IMR-90 (cell line): Measurements from ENCODE around the gene RIPK1. TPM values are rescaled to one million over a fixed set of nuclear protein-coding genes. Genes with fewer than 3 reads are reported as not detected.

Experiments used
- ATAC-seq: fragments of 200-7000 bp; cut with Tn5 transposase; 2 replicates; pipeline ENCODE4 v1.9.1; 2020; ENCODE audit warnings: low read depth, mild to moderate bottlenecking, moderate library complexity
- BruUV-seq: library from RNA; stranded (reverse); fragments of 400-500 nt; replicated peaks from 2 replicates; lab custom pipeline; 2021; lab: Mats Ljungman, UMichigan
- CTCF ChIA-PET: fragments of 300-600 bp; formaldehyde crosslinking; extraction: SDS; loops from one replicate; lab custom pipeline; 2021; ENCODE audit warnings: antibody characterized with exemption; lab: Yijun Ruan, JAX
- POLR2A ChIA-PET: fragments of 300-600 bp; sonication (Branson Sonifier 250); formaldehyde crosslinking; loops from one replicate; lab custom pipeline; 2022; ENCODE audit warnings: antibody characterized with exemption; ENCODE audit not compliant: unreplicated experiment; lab: Charles Lee
- DNase-seq: peaks from one replicate; pipeline ENCODE4 v3.0.0; 2013
- H2AFZ ChIP-seq: replicated peaks from 2 replicates; pipeline ENCODE3; 2013; ENCODE audit warnings: low read length, mild to moderate bottlenecking; ENCODE audit not compliant: poor library complexity
- H2AK5ac ChIP-seq: 2 replicates; pipeline ENCODE4 v1.6.1; 2013; ENCODE audit warnings: low read depth, low read length, inconsistent platforms
- H2AK9ac ChIP-seq: replicated peaks from 2 replicates; pipeline ENCODE3; 2013; ENCODE audit warnings: mild to moderate bottlenecking, low read depth, low read length, moderate library complexity; ENCODE audit not compliant: poor library complexity
- H2BK120ac ChIP-seq: 2 replicates; pipeline ENCODE4 v1.6.1; 2013; ENCODE audit warnings: low read depth, low read length, inconsistent platforms
- H2BK15ac ChIP-seq: 3 replicates; pipeline ENCODE4 v1.6.1; 2013; ENCODE audit warnings: low read depth, low read length, inconsistent platforms
- H2BK20ac ChIP-seq: 2 replicates; pipeline ENCODE4 v1.6.1; 2013; ENCODE audit warnings: low read depth, mild to moderate bottlenecking, inconsistent platforms, low read length, moderate library complexity
- H2BK5ac ChIP-seq: 2 replicates; pipeline ENCODE4 v1.6.1; 2013; ENCODE audit warnings: mild to moderate bottlenecking, low read depth, low read length, inconsistent platforms; ENCODE audit not compliant: poor library complexity, severe bottlenecking
- H3K14ac ChIP-seq: replicated peaks from 2 replicates; pipeline ENCODE4 v1.6.1; 2013; ENCODE audit warnings: low read depth, low read length, inconsistent platforms
- H3K18ac ChIP-seq: 2 replicates; pipeline ENCODE4 v1.6.1; 2013; ENCODE audit warnings: low read depth, low read length, control low read depth
- H3K23ac ChIP-seq: 2 replicates; pipeline ENCODE4 v1.6.1; 2013; ENCODE audit warnings: low read depth, low read length, inconsistent platforms
- H3K27ac ChIP-seq: 2 replicates; pipeline ENCODE4 v1.5.1; 2013; ENCODE audit warnings: mild to moderate bottlenecking, control low read depth, low read length; ENCODE audit not compliant: insufficient read depth
- H3K27me3 ChIP-seq: 2 replicates; pipeline ENCODE4 v1.6.1; 2013; ENCODE audit warnings: low read length; ENCODE audit not compliant: control insufficient read depth, insufficient read depth
- H3K36me3 ChIP-seq: 2 replicates; pipeline ENCODE4 v1.6.1; 2013; ENCODE audit warnings: low read length, mixed read lengths; ENCODE audit not compliant: control insufficient read depth, insufficient read depth
- H3K4ac ChIP-seq: 2 replicates; pipeline ENCODE4 v1.6.1; 2013; ENCODE audit warnings: low read depth, low read length, inconsistent platforms
- H3K4me1 ChIP-seq: 2 replicates; pipeline ENCODE4 v1.6.1; 2013; ENCODE audit warnings: low read length, mixed read lengths; ENCODE audit not compliant: control insufficient read depth, insufficient read depth
- H3K4me2 ChIP-seq: 2 replicates; pipeline ENCODE4 v1.6.1; 2013; ENCODE audit warnings: low read depth, mild to moderate bottlenecking, control low read depth, low read length, moderate library complexity
- H3K4me3 ChIP-seq: 2 replicates; pipeline ENCODE4 v1.5.1; 2013; ENCODE audit warnings: low read depth, mild to moderate bottlenecking, control low read depth, low read length, moderate library complexity; ENCODE audit not compliant: insufficient read depth
- H3K56ac ChIP-seq: 2 replicates; pipeline ENCODE4 v1.6.1; 2013; ENCODE audit warnings: low read length, inconsistent platforms; ENCODE audit not compliant: insufficient read depth; ENCODE audit errors: extremely low read depth
- H3K79me1 ChIP-seq, 2 experiments: 2 replicates each; pipeline ENCODE4 v1.6.1; 2013; ENCODE audit warnings: low read length in 2 of 2, inconsistent platforms in 1 of 2, low read depth in 1 of 2
- H3K9ac ChIP-seq: 2 replicates; pipeline ENCODE4 v1.6.1; 2013; ENCODE audit warnings: low read depth, low read length, control low read depth
- H3K9me1 ChIP-seq: 2 replicates; pipeline ENCODE4 v1.6.1; 2013; ENCODE audit warnings: low read length, inconsistent platforms; ENCODE audit not compliant: insufficient read depth
- H3K9me3 ChIP-seq: 2 replicates; pipeline ENCODE4 v1.6.1; 2013; ENCODE audit warnings: low read length; ENCODE audit not compliant: control insufficient read depth, insufficient read depth
- H4K20me1 ChIP-seq: 2 replicates; pipeline ENCODE4 v1.6.1; 2013; ENCODE audit warnings: low read length, inconsistent platforms; ENCODE audit not compliant: insufficient read depth
- H4K5ac ChIP-seq: 2 replicates; pipeline ENCODE4 v1.6.1; 2013; ENCODE audit warnings: mild to moderate bottlenecking, low read depth, low read length, control low read depth
- H4K8ac ChIP-seq, 2 experiments: 2 replicates each; pipeline ENCODE4 v1.6.1; 2013; ENCODE audit warnings: low read depth in 2 of 2, low read length in 2 of 2, control low read depth in 1 of 2, inconsistent platforms in 1 of 2
- H4K91ac ChIP-seq: 2 replicates; pipeline ENCODE4 v1.6.1; 2013; ENCODE audit warnings: low read depth, low read length, inconsistent platforms; ENCODE audit not compliant: insufficient read depth
- CEBPB ChIP-seq: IDR thresholded peaks from 2 replicates; pipeline ENCODE4 v1.6.1; 2012; ENCODE audit warnings: low read depth, low read length, improper control_type of control experiment
- MAFK ChIP-seq: IDR thresholded peaks from 2 replicates; pipeline ENCODE4 v1.6.1; 2012; ENCODE audit warnings: low read depth, low read length, improper control_type of control experiment
- RAD21 ChIP-seq: IDR thresholded peaks from 2 replicates; pipeline ENCODE4 v1.6.1; 2012; ENCODE audit warnings: low read length, improper control_type of control experiment
- RFX5 ChIP-seq: IDR thresholded peaks from 2 replicates; pipeline ENCODE4 v1.8.0; 2012; ENCODE audit warnings: low read depth, mild to moderate bottlenecking, low read length, moderate library complexity
- WGBS, 2 experiments: methylation state at CpG; one replicate each; pipeline versions ENCODE4 v1.1.5 to v1.1.7; 2013; ENCODE audit warnings: missing lambda C conversion rate in 2 of 2; ENCODE audit not compliant: insufficient read length in 1 of 2; ENCODE audit errors: extremely low coverage in 2 of 2; 5-methylcytosine and 5-hydroxymethylcytosine counted together
- dilution Hi-C: fragments of 300-500 bp; cut with HindIII; formaldehyde crosslinking; loops from one replicate; pipeline ENCODE4 v1.14.3; 2018; ENCODE audit warnings: low sequenced_read_pairs; ENCODE audit not compliant: unreplicated experiment
- in situ Hi-C: fragments of 300-500 bp; cut with MboI; formaldehyde crosslinking; loops from 3 replicates; pipeline ENCODE4 v1.14.3; 2019; ENCODE audit warnings: low sequenced_read_pairs, inconsistent platforms, mixed read lengths
- intact Hi-C: fragments of 100-400 bp; cut with micrococcal nuclease; formaldehyde crosslinking; loops from 2 replicates; pipeline ENCODE4 v1.10.0; 2022
- polyA plus RNA-seq, 3 experiments: library from polyadenylated mRNA; depleted of rRNA; stranded (reverse); fragments of >200 nt; gene quantifications; 2 replicates each; pipeline ENCODE4 v1.2.3, GENCODE V29; 2012; ENCODE audit warnings: low replicate concordance in 1 of 3
- total RNA-seq: library from RNA; depleted of rRNA; stranded (reverse); fragments of >200 nt; gene quantifications from 2 replicates; pipeline ENCODE4 v1.2.3, GENCODE V29; 2012

RIPK1 gene
- total and polyA plus RNA-seq, 2 of the 4 experiments (the other 2 are of a cell fraction): 12.6 to 25.6 TPM

- Histone ChIP-seq H3K56ac (no peak overlapping the region), H4K5ac (no peak overlapping the region), H4K91ac (no peak overlapping the region), H2BK15ac (no peak overlapping the region), H3K14ac (no peak overlapping the region), H3K9ac (no peak overlapping the region), H4K8ac (no peak overlapping the region), H4K20me1 (no peaks in the 10 kb centered on the region), H2AK9ac (no peak overlapping the region), H2AFZ (no peak overlapping the region), H3K79me1 (no peaks in the 10 kb centered on the region), H2BK120ac (no peak overlapping the region), H3K36me3 (no peaks in the 10 kb centered on the region), H3K23ac (no peak overlapping the region), H2BK5ac (no peak overlapping the region), H2AK5ac (no peak overlapping the region), H3K4me1 (no peaks in the 10 kb centered on the region), H2BK20ac (no peak overlapping the region), H3K27me3 (peaks cover 14% of the 10 kb centered on the region; the same call in 1 of the 2 replicates), H3K4me3 (no peak overlapping the region), H3K18ac (no peak overlapping the region), H3K4me2 (no peak overlapping the region), H3K9me1 (peaks cover 3% of the 10 kb centered on the region; the same call in 1 of the 2 replicates), H3K4ac (no peak overlapping the region), H3K9me3 (no peaks in the 10 kb centered on the region), H3K27ac (no peak overlapping the region)
- no peak for TF ChIP-seq CEBPB
- no peak for TF ChIP-seq MAFK
- TF ChIP-seq RFX5: no peak
- no peak for TF ChIP-seq RAD21
- ChIA-PET CTCF (interaction anchor here (1.0 to 1.4 kb wide), 2 partner anchors 51 to 101 kb away, joined by 3 to 5 read pairs; no protein-coding TSS in a partner anchor), POLR2A (interaction anchor here (0.6 kb wide), 1 partner anchor 15 kb away, joined by 3 read pairs; no protein-coding TSS in a partner anchor)
- WGBS, 2 experiments: 96% methylated on average over 4 of the region's 17 CpGs; no CpG with 5 or more reads in 1 of the 2 experiments
- BruUV-seq: no TSS peak
- in situ Hi-C loops: loop anchor here (10.0 kb wide), 2 partner anchors 58 to 208 kb away; partner anchors contain the start of genes NQO2 and SERPINB1
- dilution Hi-C loops: no loop called here
- ATAC-seq (no peak), DNase-seq (no peak)
- intact Hi-C loops: loop anchor here (1.0 kb wide), 1 partner anchor 53 kb away; the partner anchor contains the start of gene NQO2
These were observed 15.6 kb upstream of the RIPK1 start for GRCh38 chr6:3052481-3053230.
